Stimulated activated naive CD4-positive, alpha-beta T cell (primary cell): ENCODE results near the gene MYL12A.
A peak's percentile ranks its signal among the peaks of the same experiment; 100 is the strongest.

ENCODE experiments used
- DNase-seq, 6 experiments: peaks; one replicate each; lab custom pipeline; 2025; lab: John Stamatoyannopoulos, UW

Gene MYL12A

GRCh38 chr18:3224223-3224622 is 23.4 kb upstream of the MYL12A start:
- no peak for DNase-seq

GRCh38 chr18:3225588-3225987 is 22.0 kb upstream of the MYL12A start:
- no peak for DNase-seq

GRCh38 chr18:3226048-3226447 is 21.6 kb upstream of the MYL12A start:
- no peak for DNase-seq

GRCh38 chr18:3230401-3231334 is 16.9 kb upstream of the MYL12A start:
- no peak for DNase-seq

GRCh38 chr18:3233004-3233403 is 14.6 kb upstream of the MYL12A start:
- no peak for DNase-seq

- no peak for DNase-seq
Observed at GRCh38 chr18:3233433-3234168, 14.0 kb upstream of the MYL12A start.

- no peak for DNase-seq
Observed at GRCh38 chr18:3234457-3234856, 13.1 kb upstream of the MYL12A start.

- DNase-seq: no peak
Observed at GRCh38 chr18:3235846-3236245, 11.8 kb upstream of the MYL12A start.

- no peak for DNase-seq
Observed at GRCh38 chr18:3236470-3236869, 11.1 kb upstream of the MYL12A start.

GRCh38 chr18:3238742-3239141 is 8.9 kb upstream of the MYL12A start:
- no peak for DNase-seq

- DNase-seq: no peak
Observed at GRCh38 chr18:3245185-3245564, 2.4 kb upstream of the MYL12A start.

GRCh38 chr18:3245853-3246634 is 1.6 kb upstream of the MYL12A start:
- DNase-seq: peak; percentile 65 to 74 (median 69)

- DNase-seq: peak in 3 of 6 experiments; percentile 12 to 61 (median 15)
Observed at GRCh38 chr18:3246635-3247239, 864 bp upstream of the MYL12A start.

GRCh38 chr18:3248062-3248657 is 559 bp downstream of the MYL12A start:
- peak in 1 of 6 experiments; percentile 29 for DNase-seq

GRCh38 chr18:3248658-3249359 is 1.2 kb downstream of the MYL12A start:
- DNase-seq: peak in 3 of 6 experiments; percentile 40 to 46 (median 42)

GRCh38 chr18:3250237-3251107 is 2.9 kb downstream of the MYL12A start:
- no peak for DNase-seq

GRCh38 chr18:3251249-3251962 is 3.8 kb downstream of the MYL12A start:
- DNase-seq: no peak

GRCh38 chr18:3251963-3252277 is 4.3 kb downstream of the MYL12A start:
- no peak for DNase-seq

- no peak for DNase-seq
Observed at GRCh38 chr18:3252843-3253242, 5.2 kb downstream of the MYL12A start.
